ENCODE data around the gene SMIM44.

DNA sequence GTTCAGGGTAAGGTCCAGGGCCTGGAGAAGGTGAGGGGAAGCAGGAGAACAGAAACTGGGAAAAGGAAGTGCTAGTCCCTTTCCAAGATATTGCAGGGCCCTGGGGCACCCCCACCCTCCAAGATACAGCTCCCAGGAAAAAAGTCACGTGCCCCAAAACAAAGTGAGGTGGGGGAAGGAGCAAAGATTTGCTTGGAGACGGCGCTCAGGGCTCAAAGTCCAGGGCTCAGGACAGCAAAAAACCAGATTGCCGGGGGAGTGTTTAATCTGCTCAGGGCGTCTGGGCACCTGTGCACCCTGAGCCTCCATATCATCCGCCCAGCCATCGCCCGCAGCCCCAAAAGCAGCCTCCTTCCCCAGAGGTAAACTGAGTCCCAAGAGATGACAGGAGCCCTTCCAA lies 9.2 kb downstream of the SMIM44 start:
- TF ChIP-seq BACH2 (CRISPR knock-in tag; IDR thresholded peaks at IDR 0.05; ENCODE audit: borderline replicate concordance): no peak
- TF ChIP-seq ZFP30 (CRISPR knock-in tag; IDR thresholded peaks at IDR 0.05): no peak
- TF ChIP-seq RARB (CRISPR knock-in tag; IDR thresholded peaks at IDR 0.05): no peak
- TF ChIP-seq, protein P1, sequence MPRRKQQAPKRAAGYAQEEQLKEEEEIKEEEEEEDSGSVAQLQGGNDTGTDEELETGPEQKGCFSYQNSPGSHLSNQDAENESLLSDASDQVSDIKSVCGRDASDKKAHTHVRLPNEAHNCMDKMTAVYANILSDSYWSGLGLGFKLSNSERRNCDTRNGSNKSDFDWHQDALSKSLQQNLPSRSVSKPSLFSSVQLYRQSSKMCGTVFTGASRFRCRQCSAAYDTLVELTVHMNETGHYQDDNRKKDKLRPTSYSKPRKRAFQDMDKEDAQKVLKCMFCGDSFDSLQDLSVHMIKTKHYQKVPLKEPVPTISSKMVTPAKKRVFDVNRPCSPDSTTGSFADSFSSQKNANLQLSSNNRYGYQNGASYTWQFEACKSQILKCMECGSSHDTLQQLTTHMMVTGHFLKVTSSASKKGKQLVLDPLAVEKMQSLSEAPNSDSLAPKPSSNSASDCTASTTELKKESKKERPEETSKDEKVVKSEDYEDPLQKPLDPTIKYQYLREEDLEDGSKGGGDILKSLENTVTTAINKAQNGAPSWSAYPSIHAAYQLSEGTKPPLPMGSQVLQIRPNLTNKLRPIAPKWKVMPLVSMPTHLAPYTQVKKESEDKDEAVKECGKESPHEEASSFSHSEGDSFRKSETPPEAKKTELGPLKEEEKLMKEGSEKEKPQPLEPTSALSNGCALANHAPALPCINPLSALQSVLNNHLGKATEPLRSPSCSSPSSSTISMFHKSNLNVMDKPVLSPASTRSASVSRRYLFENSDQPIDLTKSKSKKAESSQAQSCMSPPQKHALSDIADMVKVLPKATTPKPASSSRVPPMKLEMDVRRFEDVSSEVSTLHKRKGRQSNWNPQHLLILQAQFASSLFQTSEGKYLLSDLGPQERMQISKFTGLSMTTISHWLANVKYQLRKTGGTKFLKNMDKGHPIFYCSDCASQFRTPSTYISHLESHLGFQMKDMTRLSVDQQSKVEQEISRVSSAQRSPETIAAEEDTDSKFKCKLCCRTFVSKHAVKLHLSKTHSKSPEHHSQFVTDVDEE (CRISPR knock-in tag; IDR thresholded peaks at IDR 0.05): no peak
- TF ChIP-seq ZNF70 (CRISPR knock-in tag; IDR thresholded peaks at IDR 0.05): no peak
- TF ChIP-seq CSDC2 (CRISPR knock-in tag; IDR thresholded peaks at IDR 0.05): no peak
- no peak for TF ChIP-seq TCF4 (CRISPR knock-in tag; IDR thresholded peaks at IDR 0.05; ENCODE audit: borderline replicate concordance)
- TF ChIP-seq, protein P2, sequence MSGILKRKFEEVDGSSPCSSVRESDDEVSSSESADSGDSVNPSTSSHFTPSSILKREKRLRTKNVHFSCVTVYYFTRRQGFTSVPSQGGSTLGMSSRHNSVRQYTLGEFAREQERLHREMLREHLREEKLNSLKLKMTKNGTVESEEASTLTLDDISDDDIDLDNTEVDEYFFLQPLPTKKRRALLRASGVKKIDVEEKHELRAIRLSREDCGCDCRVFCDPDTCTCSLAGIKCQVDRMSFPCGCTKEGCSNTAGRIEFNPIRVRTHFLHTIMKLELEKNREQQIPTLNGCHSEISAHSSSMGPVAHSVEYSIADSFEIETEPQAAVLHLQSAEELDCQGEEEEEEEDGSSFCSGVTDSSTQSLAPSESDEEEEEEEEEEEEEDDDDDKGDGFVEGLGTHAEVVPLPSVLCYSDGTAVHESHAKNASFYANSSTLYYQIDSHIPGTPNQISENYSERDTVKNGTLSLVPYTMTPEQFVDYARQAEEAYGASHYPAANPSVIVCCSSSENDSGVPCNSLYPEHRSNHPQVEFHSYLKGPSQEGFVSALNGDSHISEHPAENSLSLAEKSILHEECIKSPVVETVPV (CRISPR knock-in tag; IDR thresholded peaks at IDR 0.05): no peak
- TF ChIP-seq ZFP3 (CRISPR knock-in tag; IDR thresholded peaks at IDR 0.05): no peak
- no peak for TF ChIP-seq GLIS3 (CRISPR knock-in tag; IDR thresholded peaks at IDR 0.05)
- TF ChIP-seq, protein P3, sequence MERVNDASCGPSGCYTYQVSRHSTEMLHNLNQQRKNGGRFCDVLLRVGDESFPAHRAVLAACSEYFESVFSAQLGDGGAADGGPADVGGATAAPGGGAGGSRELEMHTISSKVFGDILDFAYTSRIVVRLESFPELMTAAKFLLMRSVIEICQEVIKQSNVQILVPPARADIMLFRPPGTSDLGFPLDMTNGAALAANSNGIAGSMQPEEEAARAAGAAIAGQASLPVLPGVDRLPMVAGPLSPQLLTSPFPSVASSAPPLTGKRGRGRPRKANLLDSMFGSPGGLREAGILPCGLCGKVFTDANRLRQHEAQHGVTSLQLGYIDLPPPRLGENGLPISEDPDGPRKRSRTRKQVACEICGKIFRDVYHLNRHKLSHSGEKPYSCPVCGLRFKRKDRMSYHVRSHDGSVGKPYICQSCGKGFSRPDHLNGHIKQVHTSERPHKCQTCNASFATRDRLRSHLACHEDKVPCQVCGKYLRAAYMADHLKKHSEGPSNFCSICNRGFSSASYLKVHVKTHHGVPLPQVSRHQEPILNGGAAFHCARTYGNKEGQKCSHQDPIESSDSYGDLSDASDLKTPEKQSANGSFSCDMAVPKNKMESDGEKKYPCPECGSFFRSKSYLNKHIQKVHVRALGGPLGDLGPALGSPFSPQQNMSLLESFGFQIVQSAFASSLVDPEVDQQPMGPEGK (CRISPR knock-in tag; IDR thresholded peaks at IDR 0.05; ENCODE audit: borderline replicate concordance): no peak

Measured in SK-N-SH treated with all-trans-retinoic acid at 6 μM for 48 hours (cell line).